Measurements from ENCODE around the gene SMAD5. TPM values are rescaled to one million over a fixed set of nuclear protein-coding genes. Genes with fewer than 3 reads are reported as not detected.
A peak's percentile ranks its signal among the peaks of the same experiment; 100 is the strongest.

The SMAD5 gene
- total RNA-seq, result 10 to 100 TPM; 25.6 to 50.1 (median 32.0) TPM

GRCh38 chr5:136132557-136133221 is at the start of gene SMAD5:
SMAD5 (plus strand) TSS chr5:136132845; CDS start chr5:136153761, 20,916 bp downstream.
- no peaks in the 10 kb centered on the region for H3K36me3 ChIP-seq
- ATAC-seq (peak; percentile 93 to 95), DNase-seq (peak; percentile 92 to 95)
- H3K9me3 ChIP-seq, result no peaks in the 10 kb centered on the region
- in situ Hi-C loops (cut with MboI; ENCODE audit: low sequenced_read_pairs in 4 of 4) (no loop called here), intact Hi-C loops (cut with DNase I; ENCODE audit: low total_unique reads) (loop anchor here (2.0 kb wide), 2 partner anchors 44 to 96 kb away; no protein-coding TSS in a partner anchor)
- peak within 1 kb of the TSS; percentile 91 to 98 (median 96) for H3K27ac ChIP-seq
- no peaks in the 10 kb centered on the region for H3K27me3 ChIP-seq
- peak within 1 kb of the TSS; percentile 73 to 97 (median 86) for H3K4me3 ChIP-seq
- H3K4me1 ChIP-seq, result peaks cover 34 to 48% of the 10 kb centered on the region in 2 donors
- TF ChIP-seq POLR2A (IDR thresholded peaks at IDR 0.05), result peak; percentile 93
- no peak for TF ChIP-seq CTCF (IDR thresholded peaks at IDR 0.05 in 4 of 5, conservative IDR thresholded peaks at IDR 0.05 in 1 of 5)

DNA sequence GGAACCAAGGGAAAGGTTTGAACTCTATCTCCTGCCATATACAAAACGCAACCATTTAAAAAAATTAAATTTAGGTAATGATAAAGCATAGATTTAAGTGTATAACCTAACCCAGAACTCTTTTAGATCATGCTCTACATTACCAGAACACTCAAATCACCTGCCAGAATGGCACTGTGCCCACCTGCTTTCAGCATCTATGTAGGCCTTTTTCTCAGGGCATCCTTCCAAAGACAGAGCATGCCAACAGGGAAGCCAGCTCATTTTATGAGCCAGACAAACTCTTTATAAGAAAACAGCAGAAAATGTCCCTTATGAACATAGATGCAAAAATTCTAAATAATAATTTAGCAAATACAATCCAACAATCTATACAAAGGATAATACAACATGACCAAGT is 47.9 kb upstream of the SMAD5 start:
- Histone ChIP-seq H3K27me3 (no peaks in the 10 kb centered on the region), H3K36me3 (no peaks in the 10 kb centered on the region), H3K4me1 (peaks cover 11 to 15% of the 10 kb centered on the region in 2 donors), H3K27ac (no peak overlapping the region), H3K4me3 (no peak overlapping the region), H3K9me3 (no peaks in the 10 kb centered on the region)
- intact Hi-C loops (cut with DNase I; ENCODE audit: low total_unique reads) (loop anchor here (5.0 kb wide), 2 partner anchors 88 to 197 kb away; no protein-coding TSS in a partner anchor), in situ Hi-C loops (cut with MboI; ENCODE audit: low sequenced_read_pairs in 4 of 4) (loop anchor here in 3 of 4 donors (5.0 to 10.0 kb wide), 3 partner anchors 130 to 200 kb away; partner anchors contain the start of gene LECT2 (in 1 of the 3))
- DNase-seq (no peak), ATAC-seq (no peak)
- TF ChIP-seq POLR2A (IDR thresholded peaks at IDR 0.05), result no peak
- TF ChIP-seq CTCF (IDR thresholded peaks at IDR 0.05 in 4 of 5, conservative IDR thresholded peaks at IDR 0.05 in 1 of 5), result no peak

DNA sequence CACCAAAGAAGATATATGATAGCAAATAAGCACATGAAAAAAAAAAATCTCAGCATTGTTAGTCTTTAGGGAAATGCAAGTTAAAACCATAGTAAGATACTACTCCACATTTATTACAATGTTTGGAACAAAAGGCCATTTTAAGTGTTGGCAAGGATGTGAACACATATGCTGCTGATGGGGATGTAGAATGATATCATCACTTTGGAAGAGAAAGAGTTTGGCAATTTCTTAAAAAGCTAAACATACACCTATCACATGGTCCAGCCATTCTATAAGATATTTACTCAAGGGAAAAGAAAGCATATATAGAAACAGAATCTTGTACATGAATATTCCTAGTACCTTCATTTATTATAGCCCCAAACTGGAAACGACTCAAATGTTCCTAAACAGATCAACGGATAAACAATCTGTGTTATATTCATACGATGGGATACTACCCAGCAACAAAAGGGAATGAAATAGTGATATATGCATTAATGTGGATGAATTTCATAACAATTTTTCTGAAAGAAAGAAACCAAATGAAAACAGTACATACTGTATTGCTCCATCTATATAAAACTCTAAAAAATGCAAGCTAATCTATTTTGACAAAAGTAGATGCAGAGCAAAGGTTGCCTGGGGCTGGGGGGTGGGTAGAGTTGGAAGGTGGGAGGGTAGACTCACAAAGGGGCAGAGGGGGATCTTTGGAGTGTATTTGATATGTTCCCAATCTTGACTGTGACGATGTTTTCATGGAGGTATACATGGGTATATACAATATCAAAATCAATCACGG is 45.7 kb upstream of the SMAD5 start:
- peak overlapping the region in 3 of 4 donors; percentile 62 to 82 (median 74) for H3K27ac ChIP-seq

More for the DNA sequence above, 45.7 kb upstream of the SMAD5 start:
- no peaks in the 10 kb centered on the region for H3K27me3 ChIP-seq
- no peaks in the 10 kb centered on the region for H3K9me3 ChIP-seq
- peaks cover 11 to 14% of the 10 kb centered on the region in 2 donors for H3K4me1 ChIP-seq
- H3K36me3 ChIP-seq, result no peaks in the 10 kb centered on the region
- DNase-seq (no peak), ATAC-seq (no peak)
- no peak overlapping the region for H3K4me3 ChIP-seq
- TF ChIP-seq CTCF (IDR thresholded peaks at IDR 0.05 in 4 of 5, conservative IDR thresholded peaks at IDR 0.05 in 1 of 5), result no peak
- intact Hi-C loops (cut with DNase I; ENCODE audit: low total_unique reads) (no loop called here), in situ Hi-C loops (cut with MboI; ENCODE audit: low sequenced_read_pairs in 4 of 4) (loop anchor here in 3 of 4 donors (5.0 to 10.0 kb wide), 3 partner anchors 132 to 202 kb away; partner anchors contain the start of gene LECT2 (in 1 of the 3))
